ENCODE measurements around the gene HOXA11. TPM values are rescaled to one million over a fixed set of nuclear protein-coding genes. Genes with fewer than 3 reads are reported as not detected.

HOXA11 gene
- total RNA-seq, 1 experiment from 2014 or later: 0.84 TPM

- intact Hi-C loops (cut with micrococcal nuclease): loop anchor here (10.0 kb wide), 1 partner anchor 1733 kb away; no protein-coding TSS in a partner anchor
- H3K4me1 Mint-ChIP-seq (ENCODE audit: insufficient read depth, unreplicated experiment): no peaks in the 10 kb centered on the region
- no peaks in the 10 kb centered on the region for H3K9me3 Mint-ChIP-seq (ENCODE audit: unreplicated experiment)
- H3K4me3 Mint-ChIP-seq (ENCODE audit: unreplicated experiment): no peak overlapping the region
- H3K36me3 Mint-ChIP-seq (ENCODE audit: insufficient read depth, unreplicated experiment): no peaks in the 10 kb centered on the region
- DNase-seq (ENCODE audit: unreplicated experiment): no peak
- H3K27me3 Mint-ChIP-seq (ENCODE audit: insufficient read depth, unreplicated experiment): peaks cover 12% of the 10 kb centered on the region
- BruUV-seq (replicated peaks): no TSS peak
- H3K27ac Mint-ChIP-seq (ENCODE audit: low read depth, unreplicated experiment): no peak overlapping the region
- CTCF ChIA-PET: interaction anchor here (3.2 kb wide), 1 partner anchor 13 kb away, joined by 10 read pairs; no protein-coding TSS in a partner anchor
- POLR2A ChIA-PET: no interaction called here
- TF ChIP-seq CTCF (IDR thresholded peaks at IDR 0.05; ENCODE audit: unreplicated experiment): no peak
These were observed 7.0 kb upstream of the HOXA11 start for GRCh38 chr7:27191833-27192545.

- no peak for DNase-seq (ENCODE audit: unreplicated experiment)
- peaks cover 10% of the 10 kb centered on the region for H3K27me3 Mint-ChIP-seq (ENCODE audit: insufficient read depth, unreplicated experiment)
- H3K36me3 Mint-ChIP-seq (ENCODE audit: insufficient read depth, unreplicated experiment): no peaks in the 10 kb centered on the region
- H3K9me3 Mint-ChIP-seq (ENCODE audit: unreplicated experiment): no peaks in the 10 kb centered on the region
- intact Hi-C loops (cut with micrococcal nuclease): loop anchor here (10.0 kb wide), 1 partner anchor 1734 kb away; no protein-coding TSS in a partner anchor
- POLR2A ChIA-PET: no interaction called here
- no peak for TF ChIP-seq CTCF (IDR thresholded peaks at IDR 0.05; ENCODE audit: unreplicated experiment)
- BruUV-seq (replicated peaks): no TSS peak
- CTCF ChIA-PET: interaction anchor here (2.2 to 3.2 kb wide), 2 partner anchors 12 to 19 kb away, joined by 6 to 10 read pairs; no protein-coding TSS in a partner anchor
- no peak overlapping the region for H3K27ac Mint-ChIP-seq (ENCODE audit: low read depth, unreplicated experiment)
- no peak overlapping the region for H3K4me3 Mint-ChIP-seq (ENCODE audit: unreplicated experiment)
- H3K4me1 Mint-ChIP-seq (ENCODE audit: insufficient read depth, unreplicated experiment): peaks cover 1% of the 10 kb centered on the region
These were observed 6.2 kb upstream of the HOXA11 start for GRCh38 chr7:27191161-27191731.

- no peak for TF ChIP-seq CTCF (IDR thresholded peaks at IDR 0.05; ENCODE audit: unreplicated experiment)
- ChIA-PET POLR2A (no interaction called here), CTCF (interaction anchor here (0.5 to 3.2 kb wide), 7 partner anchors 11 to 1006 kb away, joined by 3 to 10 read pairs (median 4); no protein-coding TSS in a partner anchor)
- Mint-ChIP-seq H3K27ac (ENCODE audit: low read depth, unreplicated experiment) (no peak overlapping the region), H3K4me3 (ENCODE audit: unreplicated experiment) (no peak overlapping the region), H3K4me1 (ENCODE audit: insufficient read depth, unreplicated experiment) (peaks cover 8% of the 10 kb centered on the region), H3K9me3 (ENCODE audit: unreplicated experiment) (no peaks in the 10 kb centered on the region), H3K27me3 (ENCODE audit: insufficient read depth, unreplicated experiment) (peaks cover 9% of the 10 kb centered on the region), H3K36me3 (ENCODE audit: insufficient read depth, unreplicated experiment) (no peaks in the 10 kb centered on the region)
- intact Hi-C loops (cut with micrococcal nuclease): loop anchor here (10.0 kb wide), 1 partner anchor 1735 kb away; no protein-coding TSS in a partner anchor
- DNase-seq (ENCODE audit: unreplicated experiment): no peak
- no TSS peak for BruUV-seq (replicated peaks)
These were observed 5.1 kb upstream of the HOXA11 start for GRCh38 chr7:27189997-27190748.
